SIG-M5 treated with dmso at 0.1 percent for 504 hours (cell line): ENCODE data around the gene C1QL4.

ENCODE experiments used
- DNase-seq: peaks from one replicate; lab custom pipeline; 2025; ENCODE audit not compliant: unreplicated experiment; lab: John Stamatoyannopoulos, UW

The C1QL4 gene

DNA sequence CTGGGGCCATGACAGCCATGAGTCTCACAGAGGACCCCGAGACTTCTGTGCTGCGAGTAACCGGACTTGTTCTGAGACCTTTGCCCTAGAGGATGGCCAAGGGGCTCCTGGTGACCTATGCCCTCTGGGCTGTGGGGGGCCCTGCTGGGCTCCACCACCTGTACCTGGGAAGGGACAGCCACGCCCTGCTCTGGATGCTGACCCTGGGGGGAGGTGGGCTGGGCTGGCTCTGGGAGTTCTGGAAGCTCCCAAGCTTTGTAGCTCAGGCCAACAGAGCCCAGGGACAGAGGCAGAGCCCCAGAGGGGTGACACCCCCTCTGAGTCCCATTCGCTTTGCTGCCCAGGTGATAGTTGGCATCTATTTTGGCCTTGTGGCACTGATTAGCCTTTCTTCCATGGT lies 11.8 kb upstream of the C1QL4 start:
- DNase-seq = no peak

- peak; percentile 47 for DNase-seq
Measured at GRCh38 chr12:49347311-49348193, 10.6 kb upstream of the C1QL4 start.

DNA sequence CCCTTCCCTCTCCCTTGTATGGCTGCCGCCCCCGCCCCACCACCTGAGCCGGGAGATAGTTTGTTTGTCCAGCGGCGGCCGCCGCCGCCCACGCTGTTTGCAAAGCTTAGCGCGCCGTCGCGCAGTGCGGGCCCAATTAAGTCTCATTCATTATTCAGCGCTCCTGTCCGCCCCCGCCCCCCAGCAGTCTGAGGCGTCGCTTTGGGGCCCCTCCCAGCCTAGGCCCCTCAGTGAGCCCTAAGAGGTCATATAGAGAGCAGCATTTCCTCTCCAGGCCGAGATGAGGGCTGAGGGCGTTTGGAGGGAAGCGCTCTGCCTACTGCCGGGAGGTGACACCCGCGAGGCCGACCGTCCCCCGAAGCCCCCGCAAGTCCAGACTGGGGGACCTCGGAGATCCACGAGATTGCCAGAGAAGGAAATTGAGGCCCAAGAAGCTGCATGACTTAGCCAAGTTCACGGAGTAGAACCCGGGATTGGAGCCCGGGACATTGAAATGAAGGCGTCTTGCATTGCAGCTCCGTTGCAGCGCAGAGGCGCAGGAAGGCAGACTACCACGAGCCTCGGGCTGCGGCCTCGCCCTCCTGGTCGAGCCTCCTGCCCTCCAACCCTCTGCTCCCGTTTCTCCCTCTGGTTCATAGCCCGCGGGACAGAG lies 9.8 kb upstream of the C1QL4 start, which contains the start of gene DNAJC22:
DNAJC22 (plus strand) TSS at position 230 of the 652 bp plus-strand sequence. CDS start 1,985 bp downstream, outside the sequence.
- DNase-seq = peak; percentile 41

- no peak for DNase-seq
Measured at GRCh38 chr12:49345825-49346658, 9.1 kb upstream of the C1QL4 start.

- DNase-seq = no peak
Measured at GRCh38 chr12:49345051-49345824, 8.2 kb upstream of the C1QL4 start.

- no peak for DNase-seq
Measured at GRCh38 chr12:49344486-49345050, 7.6 kb upstream of the C1QL4 start.

- DNase-seq = no peak
Measured at GRCh38 chr12:49342914-49343731, 6.1 kb upstream of the C1QL4 start.

GRCh38 chr12:49342066-49342913 lies 5.3 kb upstream of the C1QL4 start:
- peak; percentile 85 for DNase-seq

GRCh38 chr12:49341777-49342065 lies 4.7 kb upstream of the C1QL4 start:
- no peak for DNase-seq

DNA sequence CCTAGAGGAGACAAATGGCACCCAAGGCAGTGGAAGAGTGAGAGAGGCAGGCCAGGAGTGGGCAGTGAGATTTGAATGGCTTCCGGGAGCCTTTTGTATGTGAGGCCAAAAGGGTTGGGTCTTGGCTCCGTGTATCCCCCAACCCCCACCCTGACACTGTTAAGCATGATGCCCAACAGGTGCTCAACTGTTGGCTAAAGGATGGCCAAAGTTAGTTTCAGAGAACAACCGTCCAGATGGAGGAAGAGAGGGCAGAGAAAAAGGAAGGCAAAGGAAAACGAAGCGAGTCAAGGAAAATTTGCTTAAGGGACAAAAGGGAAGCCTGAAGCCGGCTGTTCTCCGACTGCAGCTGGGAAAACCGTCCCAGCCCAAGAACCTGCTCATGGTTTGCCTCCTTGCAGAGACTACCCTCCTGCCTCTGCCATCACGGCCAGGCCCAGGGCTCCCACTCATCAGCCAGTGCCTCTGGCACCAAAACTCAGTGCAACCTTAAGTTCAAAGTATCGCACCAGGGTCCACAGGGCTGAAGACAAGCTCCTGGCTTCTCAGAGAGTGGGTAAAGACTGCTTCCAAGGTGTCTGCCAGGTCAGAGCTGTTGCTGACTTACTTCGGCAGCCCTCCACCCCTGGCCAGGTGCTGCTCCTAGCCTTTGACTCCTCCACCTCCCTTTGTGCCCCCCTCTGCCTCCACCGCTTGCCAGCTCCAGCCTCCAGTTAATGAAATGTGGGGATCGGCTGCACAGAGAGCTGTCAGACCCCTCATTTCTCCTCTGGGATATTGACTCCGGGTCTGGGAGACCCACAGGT lies 4.2 kb upstream of the C1QL4 start:
- DNase-seq = no peak

DNA sequence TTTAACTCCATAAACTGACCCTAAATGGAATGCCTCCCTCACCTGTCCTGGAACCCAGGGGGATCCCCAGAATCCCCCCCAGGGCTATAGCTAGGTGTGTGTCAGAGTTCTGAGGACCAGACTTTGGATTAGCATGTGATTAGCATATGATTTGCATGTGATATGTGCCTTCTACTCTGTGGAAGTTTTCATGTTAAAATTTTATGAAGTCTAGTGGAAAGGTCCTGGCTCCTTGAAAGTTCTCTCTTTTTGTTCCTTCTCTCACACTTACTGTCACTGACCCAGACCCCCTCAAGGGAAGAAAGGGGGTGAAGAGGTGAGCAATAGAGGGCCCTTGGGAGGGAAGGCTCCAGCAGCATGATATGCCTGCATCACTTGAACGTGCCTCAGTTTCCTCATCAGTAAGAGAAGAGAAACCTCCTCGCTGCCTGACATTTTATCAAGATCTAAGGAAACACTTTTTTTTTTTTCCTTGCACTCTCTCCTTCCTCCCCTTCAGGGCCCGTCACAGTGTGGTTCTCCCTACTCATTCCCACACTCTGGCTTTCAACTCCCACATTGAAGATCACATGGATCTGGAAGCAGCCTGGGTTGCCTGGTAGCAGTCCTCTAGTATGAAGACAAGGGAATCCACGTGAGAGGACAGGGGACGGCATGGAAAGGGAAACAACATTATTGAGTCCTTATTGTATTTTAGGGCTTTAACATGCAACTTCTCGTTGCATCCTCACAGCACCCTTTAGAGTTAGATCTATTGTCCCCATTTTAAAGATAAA lies 3.3 kb upstream of the C1QL4 start:
- no peak for DNase-seq

- no peak for DNase-seq
Measured at GRCh38 chr12:49339464-49339861, 2.5 kb upstream of the C1QL4 start.

DNA sequence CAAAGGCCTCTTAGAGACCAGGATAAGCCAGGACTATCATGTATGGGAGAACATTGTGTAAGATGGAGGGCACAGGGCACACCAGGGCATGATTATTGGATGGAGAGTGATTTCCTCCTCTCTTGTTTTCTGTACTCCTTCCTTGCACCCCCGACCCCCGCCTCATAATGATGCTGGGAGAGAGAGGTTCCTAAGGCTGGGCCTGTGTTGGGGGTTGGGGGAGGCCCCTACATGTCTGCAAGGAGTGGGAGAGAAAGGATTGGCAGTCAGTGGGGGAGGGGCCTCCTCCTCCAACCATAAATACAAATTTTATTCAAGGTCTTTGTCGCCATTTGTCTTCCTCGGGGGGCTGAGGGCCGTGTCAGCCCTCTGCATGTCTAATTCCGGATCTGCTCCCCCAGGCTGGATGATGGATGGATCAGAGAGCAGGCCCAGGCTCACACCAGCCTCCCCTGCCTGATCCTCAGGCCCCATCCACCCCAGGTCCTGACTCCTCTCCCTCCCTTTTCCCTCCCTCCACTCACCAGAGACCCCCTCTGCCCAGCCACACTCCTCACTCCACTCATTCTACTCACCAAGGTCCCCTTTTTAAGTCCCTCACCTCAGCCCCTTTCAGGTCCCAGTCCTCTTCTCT lies 2.0 kb upstream of the C1QL4 start:
- no peak for DNase-seq

DNA sequence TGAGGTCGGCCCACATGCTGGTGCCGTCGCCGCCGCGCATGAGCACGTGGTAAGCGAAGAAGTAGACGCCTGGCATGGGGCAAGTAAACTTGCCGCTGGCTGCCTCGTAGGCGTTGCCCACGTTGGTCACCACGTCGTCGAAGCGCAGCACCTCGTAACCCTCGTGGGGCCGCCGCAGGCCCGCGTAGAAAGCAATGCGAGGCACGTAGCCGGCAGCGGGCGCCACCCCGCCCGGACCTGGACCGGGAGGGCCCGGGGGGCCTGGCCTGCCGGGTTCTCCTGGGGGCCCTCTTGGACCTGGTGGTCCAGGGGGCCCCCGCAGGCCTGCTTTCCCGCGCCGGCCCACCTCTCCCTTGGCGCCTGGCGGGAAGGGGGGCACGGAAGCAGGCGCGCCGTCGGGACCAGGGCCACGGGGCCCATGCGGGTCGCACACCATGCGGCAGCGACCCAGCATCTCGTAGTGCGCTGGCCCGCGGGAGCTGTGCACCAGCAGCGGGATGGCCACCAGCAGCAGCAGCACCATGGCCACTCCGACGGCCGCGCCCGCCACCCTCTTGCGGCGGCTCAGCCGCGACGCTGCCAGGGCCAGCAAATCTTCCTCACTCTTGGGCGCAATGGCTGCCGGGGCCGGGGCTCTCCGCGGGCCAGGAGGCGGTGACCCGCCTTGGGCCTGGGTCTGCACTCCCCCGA lies 888 bp downstream of the C1QL4 start:
- DNase-seq = no peak

GRCh38 chr12:49335118-49335954 lies 1.7 kb downstream of the C1QL4 start:
- DNase-seq = no peak
